NCI-H2081 (cell line): ENCODE results near the gene LTBP1.

Source experiments
- DNase-seq, 2 experiments: peaks; one replicate each; lab custom pipeline; 2025; lab: John Stamatoyannopoulos, UW

Gene LTBP1

GRCh38 chr2:32932825-32933755 lies 13.7 kb upstream of the LTBP1 start:
- DNase-seq: no peak

GRCh38 chr2:32933756-32934095 lies 13.0 kb upstream of the LTBP1 start:
- DNase-seq: no peak

GRCh38 chr2:32937602-32938448 lies 8.9 kb upstream of the LTBP1 start:
- no peak for DNase-seq

GRCh38 chr2:32938934-32939333 lies 7.8 kb upstream of the LTBP1 start:
- DNase-seq: no peak

GRCh38 chr2:32940316-32940997 lies 6.3 kb upstream of the LTBP1 start:
- DNase-seq: no peak

- DNase-seq: no peak
These were observed 4.6 kb upstream of the LTBP1 start for GRCh38 chr2:32941944-32942690.

- DNase-seq: no peak
These were observed 3.8 kb upstream of the LTBP1 start for GRCh38 chr2:32942793-32943485.

GRCh38 chr2:32945286-32945685 lies 1.5 kb upstream of the LTBP1 start:
- DNase-seq: no peak

GRCh38 chr2:32947076-32947483 lies 327 bp downstream of the LTBP1 start:
- no peak for DNase-seq

- DNase-seq: no peak
These were observed 861 bp downstream of the LTBP1 start for GRCh38 chr2:32947484-32948143.

GRCh38 chr2:32948266-32948665 lies 1.5 kb downstream of the LTBP1 start:
- DNase-seq: no peak

GRCh38 chr2:32949260-32949659 lies 2.5 kb downstream of the LTBP1 start:
- no peak for DNase-seq

GRCh38 chr2:32951672-32952071 lies 4.9 kb downstream of the LTBP1 start:
- no peak for DNase-seq

- DNase-seq: no peak
These were observed 6.2 kb downstream of the LTBP1 start for GRCh38 chr2:32952761-32953476.

- no peak for DNase-seq
These were observed 7.5 kb downstream of the LTBP1 start for GRCh38 chr2:32954206-32954605.

- DNase-seq: no peak
These were observed 12.1 kb downstream of the LTBP1 start for GRCh38 chr2:32958821-32959220.

GRCh38 chr2:32960238-32960637 lies 13.5 kb downstream of the LTBP1 start:
- DNase-seq: no peak

GRCh38 chr2:32960647-32961403 lies 14.1 kb downstream of the LTBP1 start:
- no peak for DNase-seq

GRCh38 chr2:32962690-32963089 lies 15.9 kb downstream of the LTBP1 start:
- DNase-seq: no peak
